ENCODE data around the gene NKX6-1. TPM values are rescaled to one million over a fixed set of nuclear protein-coding genes. Genes with fewer than 3 reads are reported as not detected.
A peak's percentile ranks its signal among the peaks of the same experiment; 100 is the strongest.

NKX6-1 gene
- total and polyA plus RNA-seq, 4 experiments from 2014 or later, result not detected

GRCh38 chr4:84529169-84529751 lies 30.2 kb upstream of the NKX6-1 start:
- Histone ChIP-seq H3K9me3 (ENCODE audit: control insufficient read depth in 1 of 2, low read length in 2 of 2) (no peaks in the 10 kb centered on the region), H3K27me3 (ENCODE audit: insufficient read depth, low read length) (no peaks in the 10 kb centered on the region), H3K4me3 (ENCODE audit: low read length in 2 of 2) (no peak overlapping the region), H3K4me1 (ENCODE audit: insufficient read depth, low read length) (no peaks in the 10 kb centered on the region), H3K27ac (ENCODE audit: low read depth, low read length) (no peak overlapping the region), H3K36me3 (ENCODE audit: insufficient read depth, low read length) (no peaks in the 10 kb centered on the region)
- Mint-ChIP-seq H3K36me3 (no peaks in the 10 kb centered on the region), H3K27ac (no peak overlapping the region), H3K4me1 (no peaks in the 10 kb centered on the region), H3K27me3 (peaks cover 9 to 18% of the 10 kb centered on the region in 2 donors), H3K4me3 (no peak overlapping the region), H3K9me3 (peaks cover 0 to 3% (median 0%) of the 10 kb centered on the region in 8 donors)
- ChIA-PET CTCF (ENCODE audit: partially characterized antibody) (interaction anchor here (1.0 to 3.6 kb wide), 3 partner anchors 11 to 884 kb away, joined by 3 to 17 read pairs (median 3); no protein-coding TSS in a partner anchor), POLR2A (ENCODE audit: partially characterized antibody) (no interaction called here)
- peak in 4 of 5 donors; percentile 12 to 27 (median 22) for DNase-seq
- intact Hi-C loops (cut with micrococcal nuclease), result no loop called here

DNA sequence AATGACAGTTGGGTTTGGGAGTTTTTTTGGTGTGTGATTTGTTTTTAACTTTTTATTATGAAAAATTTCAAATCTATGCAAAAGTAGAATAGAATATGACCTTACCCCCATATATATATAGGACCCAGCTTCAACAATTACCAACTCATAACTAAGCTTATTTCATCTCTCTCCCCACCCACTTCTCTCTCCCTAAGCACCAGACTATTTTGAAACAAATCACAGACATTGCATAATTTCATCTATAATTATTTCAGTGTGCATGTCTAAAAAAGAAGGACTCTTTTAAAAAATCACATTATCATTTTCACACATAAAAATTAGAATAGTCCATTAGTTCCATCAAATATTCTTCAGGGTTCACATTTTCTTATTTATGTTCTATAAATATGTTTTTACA lies 28.3 kb upstream of the NKX6-1 start:
- Mint-ChIP-seq H3K27ac (no peak overlapping the region), H3K9me3 (peaks cover 0 to 9% (median 3%) of the 10 kb centered on the region in 8 donors), H3K36me3 (no peaks in the 10 kb centered on the region), H3K4me1 (no peaks in the 10 kb centered on the region), H3K4me3 (no peak overlapping the region), H3K27me3 (peaks cover 8 to 19% of the 10 kb centered on the region in 2 donors)
- ChIA-PET POLR2A (ENCODE audit: partially characterized antibody) (no interaction called here), CTCF (ENCODE audit: partially characterized antibody) (interaction anchor here (3.6 kb wide), 1 partner anchor 9 kb away, joined by 17 read pairs; no protein-coding TSS in a partner anchor)
- no peak overlapping the region for H3K27ac ChIP-seq (ENCODE audit: low read depth, low read length)
- H3K27me3 ChIP-seq (ENCODE audit: insufficient read depth, low read length), result no peaks in the 10 kb centered on the region
- H3K4me3 ChIP-seq (ENCODE audit: low read length in 2 of 2), result no peak overlapping the region
- no peaks in the 10 kb centered on the region for H3K9me3 ChIP-seq (ENCODE audit: control insufficient read depth in 1 of 2, low read length in 2 of 2)
- DNase-seq, result no peak
- no peaks in the 10 kb centered on the region for H3K4me1 ChIP-seq (ENCODE audit: insufficient read depth, low read length)
- intact Hi-C loops (cut with micrococcal nuclease), result no loop called here
- no peaks in the 10 kb centered on the region for H3K36me3 ChIP-seq (ENCODE audit: insufficient read depth, low read length)

DNA sequence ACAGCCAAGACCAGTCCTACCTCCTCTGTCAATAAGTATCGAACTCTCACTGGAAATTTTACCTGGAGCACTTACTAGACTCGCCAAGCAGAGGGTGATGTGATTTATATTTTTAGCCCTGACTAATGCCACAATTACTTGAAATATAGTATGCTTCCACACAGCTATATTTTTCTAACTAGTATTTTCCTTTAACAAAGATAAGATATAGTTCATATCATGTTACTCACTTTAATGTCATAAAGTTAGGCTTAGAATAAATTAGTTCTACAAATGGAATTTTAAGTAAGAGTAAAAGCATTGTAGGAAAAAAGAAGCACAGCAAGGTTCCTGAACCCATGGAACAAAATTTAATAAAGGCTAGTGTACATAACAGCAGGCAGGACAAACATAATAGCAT lies 16.0 kb upstream of the NKX6-1 start:
- intact Hi-C loops (cut with micrococcal nuclease), result no loop called here
- DNase-seq, result no peak
- H3K27ac ChIP-seq (ENCODE audit: low read depth, low read length), result no peak overlapping the region
- Mint-ChIP-seq H3K36me3 (no peaks in the 10 kb centered on the region), H3K27ac (no peak overlapping the region), H3K4me1 (no peaks in the 10 kb centered on the region), H3K9me3 (peaks cover 0 to 3% (median 0%) of the 10 kb centered on the region in 8 donors), H3K4me3 (no peak overlapping the region), H3K27me3 (peaks cover 15 to 36% of the 10 kb centered on the region in 2 donors)
- POLR2A ChIA-PET (ENCODE audit: partially characterized antibody), result no interaction called here
- H3K27me3 ChIP-seq (ENCODE audit: insufficient read depth, low read length), result no peaks in the 10 kb centered on the region
- CTCF ChIA-PET (ENCODE audit: partially characterized antibody), result no interaction called here
- no peaks in the 10 kb centered on the region for H3K36me3 ChIP-seq (ENCODE audit: insufficient read depth, low read length)
- no peaks in the 10 kb centered on the region for H3K4me1 ChIP-seq (ENCODE audit: insufficient read depth, low read length)
- no peak overlapping the region for H3K4me3 ChIP-seq (ENCODE audit: low read length in 2 of 2)
- no peaks in the 10 kb centered on the region for H3K9me3 ChIP-seq (ENCODE audit: control insufficient read depth in 1 of 2, low read length in 2 of 2)

- ChIA-PET CTCF (ENCODE audit: partially characterized antibody) (no interaction called here), POLR2A (ENCODE audit: partially characterized antibody) (no interaction called here)
- Mint-ChIP-seq H3K4me1 (no peaks in the 10 kb centered on the region), H3K9me3 (no peaks in the 10 kb centered on the region), H3K36me3 (no peaks in the 10 kb centered on the region), H3K27ac (no peak overlapping the region), H3K27me3 (peaks cover 23 to 32% of the 10 kb centered on the region in 2 donors), H3K4me3 (no peak overlapping the region)
- Histone ChIP-seq H3K27ac (ENCODE audit: low read depth, low read length) (no peak overlapping the region), H3K4me1 (ENCODE audit: insufficient read depth, low read length) (no peaks in the 10 kb centered on the region), H3K36me3 (ENCODE audit: insufficient read depth, low read length) (no peaks in the 10 kb centered on the region), H3K4me3 (ENCODE audit: low read length in 2 of 2) (no peak overlapping the region), H3K27me3 (ENCODE audit: insufficient read depth, low read length) (peaks cover 11% of the 10 kb centered on the region), H3K9me3 (ENCODE audit: control insufficient read depth in 1 of 2, low read length in 2 of 2) (no peaks in the 10 kb centered on the region)
- intact Hi-C loops (cut with micrococcal nuclease), result no loop called here
- no peak for DNase-seq
These were observed 13.2 kb upstream of the NKX6-1 start for GRCh38 chr4:84512277-84512676.

- intact Hi-C loops (cut with micrococcal nuclease), result no loop called here
- no peaks in the 10 kb centered on the region for H3K9me3 ChIP-seq (ENCODE audit: control insufficient read depth in 1 of 2, low read length in 2 of 2)
- DNase-seq, result no peak
- Mint-ChIP-seq H3K27ac (no peak overlapping the region), H3K9me3 (no peaks in the 10 kb centered on the region), H3K4me1 (no peaks in the 10 kb centered on the region), H3K4me3 (no peak overlapping the region), H3K27me3 (peaks cover 23 to 30% of the 10 kb centered on the region in 2 donors), H3K36me3 (no peaks in the 10 kb centered on the region)
- ChIA-PET CTCF (ENCODE audit: partially characterized antibody) (no interaction called here), POLR2A (ENCODE audit: partially characterized antibody) (no interaction called here)
- H3K27me3 ChIP-seq (ENCODE audit: insufficient read depth, low read length), result peaks cover 11% of the 10 kb centered on the region
- H3K4me1 ChIP-seq (ENCODE audit: insufficient read depth, low read length), result no peaks in the 10 kb centered on the region
- H3K36me3 ChIP-seq (ENCODE audit: insufficient read depth, low read length), result no peaks in the 10 kb centered on the region
- no peak overlapping the region for H3K4me3 ChIP-seq (ENCODE audit: low read length in 2 of 2)
- H3K27ac ChIP-seq (ENCODE audit: low read depth, low read length), result no peak overlapping the region
These were observed 12.6 kb upstream of the NKX6-1 start for GRCh38 chr4:84511703-84512102.

GRCh38 chr4:84507941-84508340 lies 8.8 kb upstream of the NKX6-1 start:
- Mint-ChIP-seq H3K4me3 (no peak overlapping the region), H3K27ac (no peak overlapping the region), H3K27me3 (peaks cover 41 to 46% of the 10 kb centered on the region in 2 donors), H3K9me3 (peaks cover 0 to 9% (median 2%) of the 10 kb centered on the region in 8 donors), H3K36me3 (peaks cover 0 to 2% of the 10 kb centered on the region in 2 donors), H3K4me1 (peaks cover 0 to 5% (median under 1%) of the 10 kb centered on the region in 4 donors)
- H3K27me3 ChIP-seq (ENCODE audit: insufficient read depth, low read length), result peaks cover 29% of the 10 kb centered on the region
- no peaks in the 10 kb centered on the region for H3K4me1 ChIP-seq (ENCODE audit: insufficient read depth, low read length)
- CTCF ChIA-PET (ENCODE audit: partially characterized antibody), result no interaction called here
- POLR2A ChIA-PET (ENCODE audit: partially characterized antibody), result no interaction called here
- H3K27ac ChIP-seq (ENCODE audit: low read depth, low read length), result no peak overlapping the region
- DNase-seq, result no peak
- no peak overlapping the region for H3K4me3 ChIP-seq (ENCODE audit: low read length in 2 of 2)
- H3K9me3 ChIP-seq (ENCODE audit: control insufficient read depth in 1 of 2, low read length in 2 of 2), result no peaks in the 10 kb centered on the region
- intact Hi-C loops (cut with micrococcal nuclease), result no loop called here
- no peaks in the 10 kb centered on the region for H3K36me3 ChIP-seq (ENCODE audit: insufficient read depth, low read length)

- H3K9me3 ChIP-seq (ENCODE audit: control insufficient read depth in 1 of 2, low read length in 2 of 2), result no peaks in the 10 kb centered on the region
- peaks cover 0 to 34% (median 20%) of the 10 kb centered on the region in 8 donors for H3K9me3 Mint-ChIP-seq
- no peak overlapping the region for H3K4me3 Mint-ChIP-seq
- H3K27ac ChIP-seq (ENCODE audit: low read depth, low read length), result no peak overlapping the region
- H3K27me3 Mint-ChIP-seq, result peaks cover 63 to 66% of the 10 kb centered on the region in 2 donors
- no peaks in the 10 kb centered on the region for H3K36me3 ChIP-seq (ENCODE audit: insufficient read depth, low read length)
- peaks cover under 1 to 9% (median 4%) of the 10 kb centered on the region in 4 donors for H3K4me1 Mint-ChIP-seq
- H3K27ac Mint-ChIP-seq, result no peak overlapping the region
- peaks cover 2 to 5% of the 10 kb centered on the region in 2 donors for H3K36me3 Mint-ChIP-seq
- intact Hi-C loops (cut with micrococcal nuclease), result no loop called here
- H3K4me1 ChIP-seq (ENCODE audit: insufficient read depth, low read length), result peaks cover 1% of the 10 kb centered on the region
- ChIA-PET CTCF (ENCODE audit: partially characterized antibody) (interaction anchor here (1.9 kb wide), 1 partner anchor 14 kb away, joined by 3 read pairs; no protein-coding TSS in a partner anchor), POLR2A (ENCODE audit: partially characterized antibody) (no interaction called here)
- DNase-seq, result no peak
- no peak overlapping the region for H3K4me3 ChIP-seq (ENCODE audit: low read length in 2 of 2)
- H3K27me3 ChIP-seq (ENCODE audit: insufficient read depth, low read length), result peaks cover 60% of the 10 kb centered on the region
These were observed 5.7 kb upstream of the NKX6-1 start for GRCh38 chr4:84504821-84505220.

Data from CD4-positive, alpha-beta memory T cell (primary cell).